OCI-LY1 (cell line): ENCODE data around the gene ANGPTL3.

ENCODE experiments used
- H2AFZ ChIP-seq: fragments of 200-600 bp; sonication (generic), shearing (Covaris generic); 2 replicates; pipeline ENCODE4 v1.6.0; 2014; ENCODE audit warnings: antibody characterized with exemption, mild to moderate bottlenecking, low read length
- H3F3A ChIP-seq: fragments of 200-600 bp; sonication (generic), shearing (Covaris generic); 2 replicates; pipeline ENCODE4 v1.6.0; 2014; ENCODE audit warnings: mild to moderate bottlenecking, antibody characterized with exemption, low read length, moderate library complexity; ENCODE audit not compliant: insufficient read depth
- H3K27ac ChIP-seq: fragments of 200-600 bp; sonication (generic); 2 replicates; pipeline ENCODE4 v1.5.1; 2014; ENCODE audit warnings: low read length, mixed run types, mild to moderate bottlenecking, low read depth; ENCODE audit not compliant: poor library complexity, severe bottlenecking
- H3K27me3 ChIP-seq: fragments of 200-600 bp; sonication (generic); 2 replicates; pipeline ENCODE4 v1.6.0; 2014; ENCODE audit warnings: antibody characterized with exemption, mild to moderate bottlenecking, low read length, moderate library complexity; ENCODE audit not compliant: insufficient read depth
- H3K36me3 ChIP-seq: fragments of 200-600 bp; sonication (generic); 2 replicates; pipeline ENCODE4 v1.6.1; 2014; ENCODE audit warnings: mild to moderate bottlenecking, antibody characterized with exemption, low read length, moderate library complexity, mixed read lengths; ENCODE audit not compliant: insufficient read depth
- H3K4me1 ChIP-seq: fragments of 200-600 bp; sonication (generic); 2 replicates; pipeline ENCODE4 v1.5.1; 2014; ENCODE audit warnings: mild to moderate bottlenecking, low read length, moderate library complexity; ENCODE audit not compliant: insufficient read depth, severe bottlenecking
- H3K4me2 ChIP-seq: fragments of 200-600 bp; sonication (generic), shearing (Covaris generic); 2 replicates; pipeline ENCODE4 v1.6.1; 2014; ENCODE audit warnings: low read length
- H3K4me3 ChIP-seq: fragments of 200-600 bp; sonication (generic); 2 replicates; pipeline ENCODE4 v1.5.1; 2014; ENCODE audit warnings: low read length, low read depth, mild to moderate bottlenecking, mixed read lengths; ENCODE audit not compliant: poor library complexity, severe bottlenecking
- H3K79me2 ChIP-seq: fragments of 200-600 bp; shearing (Covaris generic); 2 replicates; pipeline ENCODE4 v1.6.1; 2016; ENCODE audit warnings: mixed run types, low read length, mixed read lengths; ENCODE audit not compliant: insufficient read depth
- H3K9ac ChIP-seq: fragments of 200-600 bp; sonication (generic), shearing (Covaris generic); 2 replicates; pipeline ENCODE4 v1.6.1; 2014; ENCODE audit warnings: mild to moderate bottlenecking, low read length, mixed read lengths
- H3K9me2 ChIP-seq: fragments of 200-600 bp; sonication (generic), shearing (Covaris generic); 2 replicates; pipeline ENCODE4 v1.6.1; 2014; ENCODE audit warnings: low read depth, mild to moderate bottlenecking, low read length, mixed read lengths
- H3K9me3 ChIP-seq: fragments of 200-600 bp; shearing (Covaris generic); 2 replicates; pipeline ENCODE4 v1.6.1; 2014; ENCODE audit warnings: low read length, mixed read lengths
- H4K20me1 ChIP-seq: fragments of 200-600 bp; sonication (generic), shearing (Covaris generic); 2 replicates; pipeline ENCODE4 v1.6.0; 2016; ENCODE audit warnings: mild to moderate bottlenecking, low read length; ENCODE audit not compliant: insufficient read depth
- EZH2 ChIP-seq: fragments of 200-600 bp; sonication (generic), shearing (Covaris generic); IDR thresholded peaks from 2 replicates; pipeline ENCODE4 v1.8.0; 2017; ENCODE audit warnings: borderline replicate concordance, mixed run types, mild to moderate bottlenecking, antibody characterized with exemption, low read length, moderate library complexity, mixed read lengths
- TF ChIP-seq, protein P1 (sequence below): fragments of 200-600 bp; sonication (generic), shearing (Covaris generic); IDR thresholded peaks from 2 replicates; pipeline ENCODE4 v1.5.1; 2017; ENCODE audit warnings: mild to moderate bottlenecking, antibody characterized with exemption, low read length, moderate library complexity, mixed read lengths

Gene ANGPTL3

DNA sequence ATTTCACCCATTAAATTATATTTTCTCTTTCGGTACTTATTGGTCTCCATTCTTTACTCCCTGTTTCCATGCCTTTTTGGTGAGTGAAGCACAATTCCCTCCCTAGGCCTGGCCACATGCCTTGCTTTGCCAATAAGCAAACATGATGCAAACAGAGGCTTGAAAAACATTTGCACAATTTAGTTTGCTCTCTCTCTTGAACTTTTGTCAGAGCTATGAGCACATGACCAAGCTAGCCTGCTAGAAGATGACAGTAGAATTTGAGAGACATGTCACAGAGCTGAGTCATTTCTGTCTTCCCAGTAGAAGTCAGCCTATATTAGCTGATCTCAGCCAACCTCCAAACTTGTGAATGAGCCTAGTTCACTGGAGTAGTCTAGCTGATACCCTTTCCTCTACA lies 24.6 kb downstream of the ANGPTL3 start:
- Histone ChIP-seq H4K20me1 (no peaks in the 10 kb centered on the region), H3K9me2 (no peaks in the 10 kb centered on the region), H3K4me2 (no peak overlapping the region), H3K9ac (no peak overlapping the region), H2AFZ (no peak overlapping the region), H3F3A (no peaks in the 10 kb centered on the region), H3K27ac (no peak overlapping the region), H3K9me3 (no peaks in the 10 kb centered on the region), H3K79me2 (no peaks in the 10 kb centered on the region), H3K4me1 (peaks cover 11% of the 10 kb centered on the region), H3K4me3 (no peak overlapping the region), H3K27me3 (no peaks in the 10 kb centered on the region), H3K36me3 (no peaks in the 10 kb centered on the region)
- TF ChIP-seq, protein P1, sequence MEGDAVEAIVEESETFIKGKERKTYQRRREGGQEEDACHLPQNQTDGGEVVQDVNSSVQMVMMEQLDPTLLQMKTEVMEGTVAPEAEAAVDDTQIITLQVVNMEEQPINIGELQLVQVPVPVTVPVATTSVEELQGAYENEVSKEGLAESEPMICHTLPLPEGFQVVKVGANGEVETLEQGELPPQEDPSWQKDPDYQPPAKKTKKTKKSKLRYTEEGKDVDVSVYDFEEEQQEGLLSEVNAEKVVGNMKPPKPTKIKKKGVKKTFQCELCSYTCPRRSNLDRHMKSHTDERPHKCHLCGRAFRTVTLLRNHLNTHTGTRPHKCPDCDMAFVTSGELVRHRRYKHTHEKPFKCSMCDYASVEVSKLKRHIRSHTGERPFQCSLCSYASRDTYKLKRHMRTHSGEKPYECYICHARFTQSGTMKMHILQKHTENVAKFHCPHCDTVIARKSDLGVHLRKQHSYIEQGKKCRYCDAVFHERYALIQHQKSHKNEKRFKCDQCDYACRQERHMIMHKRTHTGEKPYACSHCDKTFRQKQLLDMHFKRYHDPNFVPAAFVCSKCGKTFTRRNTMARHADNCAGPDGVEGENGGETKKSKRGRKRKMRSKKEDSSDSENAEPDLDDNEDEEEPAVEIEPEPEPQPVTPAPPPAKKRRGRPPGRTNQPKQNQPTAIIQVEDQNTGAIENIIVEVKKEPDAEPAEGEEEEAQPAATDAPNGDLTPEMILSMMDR: no peak
- TF ChIP-seq EZH2: no peak

DNA sequence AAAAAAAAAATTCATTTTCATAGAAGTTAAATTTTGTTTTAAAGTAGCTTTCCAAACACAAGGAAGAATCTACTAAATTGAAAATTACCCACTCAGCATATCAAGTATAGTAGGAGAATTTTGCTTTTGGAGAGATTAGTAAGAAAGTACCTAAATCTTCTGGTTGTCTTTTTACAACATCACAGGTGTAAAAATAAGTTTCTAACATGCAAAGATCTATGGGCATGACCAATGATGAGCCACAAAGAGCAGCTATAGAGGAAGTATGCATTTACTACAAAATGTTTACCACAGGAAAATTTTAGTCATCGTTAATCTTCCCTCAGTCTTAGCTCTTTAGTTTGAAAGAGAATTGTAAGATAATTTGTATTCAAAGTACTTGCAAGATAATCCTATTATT lies 28.1 kb downstream of the ANGPTL3 start:
- Histone ChIP-seq H4K20me1 (no peaks in the 10 kb centered on the region), H3K4me1 (peaks cover 11% of the 10 kb centered on the region), H2AFZ (0 out of 2 replicates have a peak overlapping the region, but pooled peaks have one; percentile 4), H3F3A (no peaks in the 10 kb centered on the region), H3K9ac (no peak overlapping the region), H3K4me3 (no peak overlapping the region), H3K27me3 (no peaks in the 10 kb centered on the region), H3K27ac (no peak overlapping the region), H3K36me3 (no peaks in the 10 kb centered on the region), H3K9me3 (no peaks in the 10 kb centered on the region), H3K9me2 (no peaks in the 10 kb centered on the region), H3K4me2 (no peak overlapping the region), H3K79me2 (no peaks in the 10 kb centered on the region)
- no peak for TF ChIP-seq EZH2
- TF ChIP-seq, protein P1: no peak

DNA sequence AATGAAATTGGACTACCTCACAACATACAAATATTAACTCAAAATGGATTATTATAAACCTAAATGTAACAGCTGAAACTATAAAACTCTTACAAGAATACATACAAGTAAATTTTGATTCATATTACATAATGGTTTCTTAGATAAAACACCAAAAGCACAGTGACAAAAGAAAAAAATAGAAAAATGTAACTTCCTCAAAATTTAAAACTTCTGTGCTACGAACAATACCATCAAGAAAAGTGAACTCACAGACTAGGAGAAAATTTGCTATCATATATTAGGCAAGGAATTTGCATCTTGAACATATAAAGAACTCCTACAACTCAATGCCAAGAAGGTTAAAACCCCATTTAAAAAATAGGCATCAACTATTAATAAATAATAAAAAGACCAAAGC lies 31.2 kb downstream of the ANGPTL3 start:
- Histone ChIP-seq H2AFZ (no peak overlapping the region), H3K9me2 (no peaks in the 10 kb centered on the region), H3K27ac (no peak overlapping the region), H3K4me2 (no peak overlapping the region), H3F3A (no peaks in the 10 kb centered on the region), H3K9ac (no peak overlapping the region), H3K4me1 (peaks cover 11% of the 10 kb centered on the region), H3K4me3 (no peak overlapping the region), H3K9me3 (peaks cover 5% of the 10 kb centered on the region), H3K27me3 (no peaks in the 10 kb centered on the region), H3K36me3 (peaks cover 6% of the 10 kb centered on the region; the same call in 1 of the 2 replicates), H4K20me1 (no peaks in the 10 kb centered on the region), H3K79me2 (no peaks in the 10 kb centered on the region)
- TF ChIP-seq, protein P1: no peak
- no peak for TF ChIP-seq EZH2
